GM18870 (cell line): ENCODE measurements around the gene GABRR1.

Source experiments
- ATAC-seq: cut with Tn5 transposase; IDR thresholded peaks from one replicate; pipeline ENCODE4 v1.9.1; 2021; ENCODE audit warnings: moderate library complexity; ENCODE audit not compliant: unreplicated experiment

The GABRR1 gene

DNA sequence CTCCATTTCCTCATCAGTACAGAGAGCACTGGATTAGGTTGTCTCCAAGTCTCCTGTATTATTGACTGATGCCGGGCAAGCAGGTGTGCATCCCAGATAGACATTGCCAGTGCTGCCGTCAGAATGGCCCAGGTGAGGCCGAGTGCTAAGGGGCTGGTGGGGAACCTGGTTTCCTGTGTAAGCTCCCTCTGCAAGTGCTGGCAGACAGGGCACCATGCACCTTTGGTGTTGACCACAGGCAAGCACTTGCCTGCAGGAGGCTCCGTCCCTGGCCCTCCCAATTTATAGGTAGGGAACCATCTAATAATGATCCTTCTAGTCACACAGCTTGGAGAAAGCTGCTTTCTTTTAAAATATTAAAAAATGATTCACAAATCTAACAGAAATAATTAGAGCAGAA lies 747 bp downstream of the GABRR1 start:
- ATAC-seq = no peak

GRCh38 chr6:89215391-89215790 lies 1.8 kb downstream of the GABRR1 start:
- ATAC-seq = no peak

GRCh38 chr6:89214197-89214596 lies 3.0 kb downstream of the GABRR1 start:
- ATAC-seq = no peak

GRCh38 chr6:89212472-89212871 lies 4.7 kb downstream of the GABRR1 start:
- ATAC-seq = no peak

GRCh38 chr6:89209457-89209856 lies 7.7 kb downstream of the GABRR1 start:
- ATAC-seq = no peak

- ATAC-seq = no peak
Observed at GRCh38 chr6:89208551-89208950, 8.6 kb downstream of the GABRR1 start.

GRCh38 chr6:89205819-89206218 lies 11.3 kb downstream of the GABRR1 start:
- no peak for ATAC-seq

DNA sequence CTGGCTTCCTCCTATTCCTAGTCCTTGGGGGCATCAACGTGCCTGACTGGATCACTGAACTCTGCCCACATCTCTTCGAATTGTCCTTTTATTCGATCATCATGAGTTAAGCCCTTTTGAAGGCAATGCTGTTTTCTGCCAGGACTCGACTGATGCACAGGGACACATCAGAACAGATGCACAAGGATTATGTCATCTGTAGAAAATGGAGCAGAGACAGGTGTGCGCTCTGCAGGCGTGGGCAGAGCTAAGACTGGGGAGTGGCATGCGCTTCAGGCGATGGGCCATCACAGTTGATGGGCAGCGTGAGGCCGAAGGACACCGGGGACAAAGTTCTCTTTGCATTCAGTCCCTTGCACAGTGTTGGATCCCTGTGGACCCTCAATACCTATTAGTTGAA lies 13.1 kb downstream of the GABRR1 start:
- no peak for ATAC-seq

DNA sequence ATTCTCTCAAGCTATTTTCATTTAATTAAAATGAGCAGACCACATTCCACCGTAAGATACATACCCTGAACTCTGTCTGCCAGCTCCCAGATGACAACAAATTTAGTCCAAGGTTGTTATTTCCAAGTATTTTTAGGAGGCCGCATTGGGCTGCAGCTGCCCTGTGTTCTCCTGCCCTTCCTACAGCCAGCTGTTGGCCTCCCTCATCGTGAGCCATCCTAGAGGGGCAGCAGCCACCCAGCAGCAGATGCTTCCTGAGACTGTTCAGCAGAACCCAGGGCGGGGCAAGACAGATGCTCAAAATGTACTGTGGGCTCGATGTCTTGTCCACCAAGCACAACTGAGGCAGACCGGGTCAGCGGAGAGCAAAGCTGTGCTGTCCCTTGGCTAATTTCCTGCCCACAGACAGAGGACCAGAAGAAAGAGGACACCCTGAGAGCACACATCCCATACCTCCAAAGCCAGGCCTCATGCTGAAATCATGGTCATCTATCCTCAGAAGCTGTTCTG lies 16.4 kb downstream of the GABRR1 start:
- no peak for ATAC-seq

- ATAC-seq = no peak
Observed at GRCh38 chr6:89199579-89199978, 17.6 kb downstream of the GABRR1 start.

DNA sequence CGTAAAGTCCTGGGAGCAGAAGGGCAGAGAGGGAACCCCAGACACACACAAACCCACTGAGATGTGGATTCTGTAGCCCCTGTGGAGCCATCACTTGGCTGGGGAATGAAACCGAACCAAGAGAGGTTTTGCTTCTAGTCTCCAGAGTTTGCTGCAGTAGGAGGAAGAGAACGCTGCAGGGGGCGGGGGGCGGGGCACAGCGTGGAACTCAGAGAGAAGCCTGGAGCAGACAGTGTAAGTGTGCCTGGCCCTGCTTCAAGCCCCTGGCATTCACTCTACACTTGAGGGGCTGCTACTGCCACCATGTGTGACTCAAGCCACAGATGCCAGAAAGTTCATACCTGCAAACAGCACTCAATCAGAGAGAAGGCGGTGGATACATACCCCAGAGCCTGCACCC lies 18.9 kb downstream of the GABRR1 start:
- ATAC-seq = no peak

- ATAC-seq = no peak
Observed at GRCh38 chr6:89197141-89197540, 20.0 kb downstream of the GABRR1 start.

DNA sequence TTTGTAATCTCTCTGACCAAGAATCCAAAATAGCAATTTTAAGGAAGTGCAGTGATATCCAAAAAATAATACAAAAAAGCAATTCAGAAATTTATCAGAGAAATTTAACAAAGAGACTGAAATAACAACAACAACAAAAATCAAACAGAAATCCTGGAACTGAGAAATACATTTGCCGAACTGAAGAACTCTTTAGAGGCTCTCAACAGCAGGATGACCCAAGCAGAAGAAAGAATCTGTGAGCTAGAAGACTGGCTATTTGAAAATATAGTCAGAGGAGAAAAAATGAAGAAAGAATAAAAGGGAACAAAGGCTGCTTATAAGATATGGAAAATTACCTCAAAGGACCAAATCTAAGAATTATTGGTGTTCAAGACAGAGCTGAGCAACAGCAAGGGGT lies 22.6 kb downstream of the GABRR1 start:
- no peak for ATAC-seq

- no peak for ATAC-seq
Observed at GRCh38 chr6:89190741-89191140, 26.4 kb downstream of the GABRR1 start.

GRCh38 chr6:89187504-89187903 lies 29.7 kb downstream of the GABRR1 start:
- ATAC-seq = no peak

- no peak for ATAC-seq
Observed at GRCh38 chr6:89186762-89187161, 30.4 kb downstream of the GABRR1 start.

DNA sequence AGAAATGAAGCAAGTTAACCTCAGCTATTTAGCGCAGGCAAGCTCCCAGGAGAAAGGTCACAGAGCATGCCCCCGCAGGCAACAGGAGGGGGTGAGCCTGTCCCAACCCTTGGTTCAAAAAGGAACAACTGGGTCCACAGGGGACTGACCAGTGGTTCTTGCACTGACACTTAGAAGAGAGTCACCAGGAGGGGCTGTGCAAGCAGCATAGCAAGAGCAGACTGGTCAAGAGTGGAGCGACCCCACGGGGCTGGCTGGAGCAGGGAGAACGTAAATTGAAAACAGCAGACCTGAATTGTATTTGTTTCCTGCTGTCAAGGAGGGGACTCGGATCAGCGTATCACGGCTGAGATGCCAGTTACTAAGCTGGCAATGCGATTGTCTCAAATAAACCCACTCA lies 32.8 kb downstream of the GABRR1 start:
- ATAC-seq = no peak

- ATAC-seq = no peak
Observed at GRCh38 chr6:89183294-89183693, 33.9 kb downstream of the GABRR1 start.

DNA sequence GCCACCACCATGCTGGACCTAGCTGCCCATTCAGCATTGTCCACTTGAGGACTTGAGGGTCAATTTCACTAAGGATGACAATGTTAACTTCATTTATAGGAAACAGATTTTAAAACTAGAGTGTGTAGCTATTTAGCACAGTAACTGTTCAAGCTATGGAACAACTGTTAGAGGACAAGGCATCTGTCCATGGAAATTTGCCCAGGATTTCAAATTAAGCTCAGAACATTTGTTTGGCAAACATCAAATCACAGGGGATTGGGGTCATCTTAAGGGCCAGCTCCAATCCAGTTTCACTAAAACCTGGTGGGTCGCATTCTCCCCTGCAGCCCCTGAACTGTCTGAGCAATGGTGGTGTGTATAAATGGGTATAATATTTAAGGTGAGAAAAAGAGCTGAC lies 36.2 kb downstream of the GABRR1 start:
- no peak for ATAC-seq

DNA sequence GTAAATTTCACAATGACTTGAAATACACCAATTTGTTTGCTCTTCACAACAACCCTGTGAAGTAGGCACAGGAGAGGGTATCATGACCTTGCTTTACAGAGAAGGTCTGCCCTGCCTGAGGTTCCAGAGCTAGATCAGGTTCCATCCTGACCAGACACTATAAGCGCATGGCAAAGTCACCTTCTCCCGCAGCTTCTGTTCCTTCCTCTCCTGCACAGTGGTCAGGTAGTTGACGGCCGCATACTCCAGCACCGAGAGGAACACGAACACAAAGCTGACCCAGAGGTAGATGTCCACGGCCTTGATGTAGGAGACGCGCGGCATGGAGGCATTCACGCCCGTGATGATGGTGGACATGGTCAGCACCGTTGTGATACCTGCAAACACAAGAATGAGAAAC lies 37.0 kb downstream of the GABRR1 start:
- ATAC-seq = no peak

DNA sequence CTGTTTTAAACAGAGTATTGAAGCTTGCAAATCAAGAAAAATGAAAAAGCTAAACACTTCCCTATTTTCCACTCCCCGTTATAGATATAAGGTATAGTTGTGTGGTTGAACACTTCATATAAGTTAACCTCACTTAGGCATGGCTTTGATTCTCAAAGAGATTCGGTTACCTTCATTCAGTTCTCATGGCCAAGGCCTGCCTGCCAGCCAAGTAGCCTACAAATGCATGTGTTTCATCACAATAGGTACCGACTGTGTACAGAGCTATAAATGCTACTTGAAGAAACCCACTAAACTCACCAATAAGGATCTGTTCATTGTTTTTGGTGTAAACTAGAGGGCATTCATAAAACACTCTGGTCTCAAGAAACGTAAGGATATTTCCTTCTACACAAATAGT lies 43.5 kb downstream of the GABRR1 start:
- no peak for ATAC-seq

DNA sequence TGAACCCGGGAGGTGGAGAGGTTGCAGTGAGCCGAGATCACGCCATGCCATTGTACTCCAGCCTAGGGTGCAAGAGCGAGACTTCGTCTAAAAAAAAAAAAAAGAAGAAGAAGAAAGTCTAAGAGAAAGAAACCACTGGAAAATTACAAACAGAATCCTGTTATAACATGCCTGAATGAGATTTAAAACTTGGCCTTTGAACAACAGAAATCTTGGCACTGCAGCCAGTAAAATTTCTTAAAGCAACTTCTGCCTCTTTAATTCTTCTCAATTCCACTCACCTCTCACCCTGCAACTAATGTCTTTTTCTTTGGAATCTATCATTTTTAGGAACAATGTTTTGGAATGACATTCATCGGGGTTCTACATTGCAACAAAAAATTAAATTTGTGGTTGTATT lies 45.0 kb downstream of the GABRR1 start:
- ATAC-seq = no peak

- ATAC-seq = no peak
Observed at GRCh38 chr6:89162047-89162371, 55.1 kb downstream of the GABRR1 start.
